WTC11 (cell line): ENCODE data around the gene GABBR2. TPM values are rescaled to one million over a fixed set of nuclear protein-coding genes. Genes with fewer than 3 reads are reported as not detected.

Experiments
- ATAC-seq: fragments of 200-7000 bp; cut with Tn5 transposase; 2 replicates; pipeline ENCODE4 v1.10.0; 2021; ENCODE audit warnings: mild to moderate bottlenecking, moderate library complexity
- CTCF ChIA-PET: fragments of 300-600 bp; sonication (Branson Sonifier 250); formaldehyde crosslinking; loops from one replicate; lab custom pipeline; 2021; ENCODE audit warnings: antibody characterized with exemption; lab: Charles Lee
- POLR2A ChIA-PET: fragments of 350-600 bp; sonication (Branson Sonifier 250); formaldehyde crosslinking; loops from one replicate; lab custom pipeline; 2021; ENCODE audit warnings: antibody characterized with exemption; lab: Charles Lee
- DNase-seq: peaks from one replicate; pipeline ENCODE4 v3.0.0; 2021; ENCODE audit warnings: low spot score
- H3K27ac Mint-ChIP-seq: 2 replicates; pipeline ENCODE4 v1.8.0; 2021; ENCODE audit warnings: mixed read lengths
- H3K27me3 Mint-ChIP-seq: 2 replicates; pipeline ENCODE4 v1.8.0; 2021; ENCODE audit warnings: low read depth, mild to moderate bottlenecking, moderate library complexity, mixed read lengths
- H3K36me3 Mint-ChIP-seq: 2 replicates; pipeline ENCODE4 v1.8.0; 2021; ENCODE audit warnings: mixed read lengths
- H3K4me1 Mint-ChIP-seq: 2 replicates; pipeline ENCODE4 v1.8.0; 2022; ENCODE audit warnings: mixed read lengths
- H3K4me3 Mint-ChIP-seq: 2 replicates; pipeline ENCODE4 v1.8.0; 2021; ENCODE audit warnings: mild to moderate bottlenecking, moderate library complexity, mixed read lengths
- H3K9me3 Mint-ChIP-seq: 2 replicates; pipeline ENCODE4 v1.8.0; 2021; ENCODE audit warnings: mixed read lengths
- CBFB ChIP-seq: sonication (generic); formaldehyde crosslinking; IDR thresholded peaks from 2 replicates; pipeline ENCODE4 v1.8.1; 2022; ENCODE audit warnings: mild to moderate bottlenecking, low read depth, missing genetic modification reagents
- CREB1 ChIP-seq: sonication (generic); formaldehyde crosslinking; IDR thresholded peaks from 2 replicates; pipeline ENCODE4 v1.8.0; 2023; ENCODE audit warnings: mild to moderate bottlenecking, missing genetic modification reagents
- CREM ChIP-seq: sonication (generic); formaldehyde crosslinking; IDR thresholded peaks from 2 replicates; pipeline ENCODE4 v1.8.1; 2022; ENCODE audit warnings: mild to moderate bottlenecking, missing genetic modification reagents, moderate library complexity
- ESRRA ChIP-seq: sonication (generic); formaldehyde crosslinking; IDR thresholded peaks from 2 replicates; pipeline ENCODE4 v1.8.1; 2022; ENCODE audit warnings: mild to moderate bottlenecking, missing genetic modification reagents, borderline replicate concordance
- FOXK1 ChIP-seq: sonication (generic); formaldehyde crosslinking; IDR thresholded peaks from 2 replicates; pipeline ENCODE4 v1.8.0; 2022; ENCODE audit warnings: mild to moderate bottlenecking, moderate library complexity, missing genetic modification reagents
- PRRX2 ChIP-seq: fragments of 250-450 bp; sonication (Bioruptor Pico); IDR thresholded peaks from 2 replicates; pipeline ENCODE4 v1.8.0; 2021; ENCODE audit warnings: mild to moderate bottlenecking
- ZNF121 ChIP-seq: sonication (generic); formaldehyde crosslinking; IDR thresholded peaks from 2 replicates; pipeline ENCODE4 v1.8.0; 2023; ENCODE audit warnings: missing genetic modification reagents
- ZNF219 ChIP-seq: sonication (generic); formaldehyde crosslinking; IDR thresholded peaks from 2 replicates; pipeline ENCODE4 v1.8.0; 2023; ENCODE audit warnings: missing genetic modification reagents, mild to moderate bottlenecking, borderline replicate concordance
- total RNA-seq: library from RNA; stranded (reverse); gene quantifications from 3 replicates; pipeline ENCODE4 v1.2.3, GENCODE V29; 2021
- TF ChIP-seq, protein P1 (sequence below): fragments of 200-600 bp; IDR thresholded peaks from 2 replicates; pipeline ENCODE4 v1.8.0; 2022; ENCODE audit warnings: antibody characterized with exemption
- TF ChIP-seq, protein P2 (sequence below): fragments of 250-450 bp; sonication (Bioruptor Pico); IDR thresholded peaks from 2 replicates; pipeline ENCODE4 v2.1.2; 2022; ENCODE audit warnings: mild to moderate bottlenecking, moderate library complexity
- TF ChIP-seq, protein P3 (sequence below): sonication (generic); formaldehyde crosslinking; IDR thresholded peaks from 2 replicates; pipeline ENCODE4 v1.8.1; 2023; ENCODE audit warnings: mild to moderate bottlenecking, moderate library complexity, missing genetic modification reagents
- TF ChIP-seq, protein P4 (sequence below): sonication (generic); formaldehyde crosslinking; conservative IDR thresholded peaks from 2 replicates; pipeline ENCODE4 v1.8.1; 2023; ENCODE audit warnings: mild to moderate bottlenecking, low read depth, missing genetic modification reagents, moderate library complexity
- TF ChIP-seq, protein P5 (sequence below): sonication (generic); formaldehyde crosslinking; IDR thresholded peaks from 2 replicates; pipeline ENCODE4 v1.8.0; 2022; ENCODE audit warnings: mild to moderate bottlenecking, missing genetic modification reagents
- TF ChIP-seq, protein P6 (sequence below): sonication (generic); formaldehyde crosslinking; IDR thresholded peaks from 2 replicates; pipeline ENCODE4 v1.8.1; 2022; ENCODE audit warnings: missing genetic modification reagents, borderline replicate concordance
- TF ChIP-seq, protein P7 (sequence below): sonication (generic); formaldehyde crosslinking; IDR thresholded peaks from 2 replicates; pipeline ENCODE4 v1.8.0; 2022; ENCODE audit warnings: mild to moderate bottlenecking, missing genetic modification reagents

Gene GABBR2
- total RNA-seq, 1 experiment from 2014 or later = 0.92 TPM

DNA sequence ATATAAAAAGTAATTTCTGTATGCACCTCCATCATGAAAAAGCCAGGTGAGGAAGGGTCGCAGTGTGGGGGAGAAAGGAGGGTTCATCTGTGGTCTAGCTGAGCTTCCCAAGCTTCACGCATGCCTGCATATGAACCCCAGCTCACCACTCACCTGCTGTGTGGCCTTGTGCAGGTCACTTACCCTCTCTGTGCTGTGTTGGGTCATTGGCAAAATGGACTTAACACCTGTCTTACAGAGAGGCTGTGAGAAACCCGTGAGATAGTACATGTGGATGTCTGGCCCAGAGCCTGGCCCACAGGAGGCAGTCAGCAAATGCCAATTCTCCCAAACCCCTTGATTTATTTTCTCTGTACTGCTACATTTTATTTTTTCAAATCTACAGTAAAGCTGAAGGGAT is 88.9 kb downstream of the GABBR2 start (continued):
- no peak for TF ChIP-seq ZNF219
- TF ChIP-seq, protein P1, sequence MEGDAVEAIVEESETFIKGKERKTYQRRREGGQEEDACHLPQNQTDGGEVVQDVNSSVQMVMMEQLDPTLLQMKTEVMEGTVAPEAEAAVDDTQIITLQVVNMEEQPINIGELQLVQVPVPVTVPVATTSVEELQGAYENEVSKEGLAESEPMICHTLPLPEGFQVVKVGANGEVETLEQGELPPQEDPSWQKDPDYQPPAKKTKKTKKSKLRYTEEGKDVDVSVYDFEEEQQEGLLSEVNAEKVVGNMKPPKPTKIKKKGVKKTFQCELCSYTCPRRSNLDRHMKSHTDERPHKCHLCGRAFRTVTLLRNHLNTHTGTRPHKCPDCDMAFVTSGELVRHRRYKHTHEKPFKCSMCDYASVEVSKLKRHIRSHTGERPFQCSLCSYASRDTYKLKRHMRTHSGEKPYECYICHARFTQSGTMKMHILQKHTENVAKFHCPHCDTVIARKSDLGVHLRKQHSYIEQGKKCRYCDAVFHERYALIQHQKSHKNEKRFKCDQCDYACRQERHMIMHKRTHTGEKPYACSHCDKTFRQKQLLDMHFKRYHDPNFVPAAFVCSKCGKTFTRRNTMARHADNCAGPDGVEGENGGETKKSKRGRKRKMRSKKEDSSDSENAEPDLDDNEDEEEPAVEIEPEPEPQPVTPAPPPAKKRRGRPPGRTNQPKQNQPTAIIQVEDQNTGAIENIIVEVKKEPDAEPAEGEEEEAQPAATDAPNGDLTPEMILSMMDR = no peak
- TF ChIP-seq CREM (CRISPR knock-in tag) = no peak
- no peak for TF ChIP-seq CBFB (CRISPR knock-in tag)
- no peak for TF ChIP-seq CREB1 (CRISPR knock-in tag)
- TF ChIP-seq, protein P2, sequence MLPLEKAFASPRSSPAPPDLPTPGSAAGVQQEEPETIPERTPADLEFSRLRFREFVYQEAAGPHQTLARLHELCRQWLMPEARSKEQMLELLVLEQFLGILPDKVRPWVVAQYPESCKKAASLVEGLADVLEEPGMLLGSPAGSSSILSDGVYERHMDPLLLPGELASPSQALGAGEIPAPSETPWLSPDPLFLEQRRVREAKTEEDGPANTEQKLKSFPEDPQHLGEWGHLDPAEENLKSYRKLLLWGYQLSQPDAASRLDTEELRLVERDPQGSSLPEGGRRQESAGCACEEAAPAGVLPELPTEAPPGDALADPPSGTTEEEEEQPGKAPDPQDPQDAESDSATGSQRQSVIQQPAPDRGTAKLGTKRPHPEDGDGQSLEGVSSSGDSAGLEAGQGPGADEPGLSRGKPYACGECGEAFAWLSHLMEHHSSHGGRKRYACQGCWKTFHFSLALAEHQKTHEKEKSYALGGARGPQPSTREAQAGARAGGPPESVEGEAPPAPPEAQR = no peak

DNA sequence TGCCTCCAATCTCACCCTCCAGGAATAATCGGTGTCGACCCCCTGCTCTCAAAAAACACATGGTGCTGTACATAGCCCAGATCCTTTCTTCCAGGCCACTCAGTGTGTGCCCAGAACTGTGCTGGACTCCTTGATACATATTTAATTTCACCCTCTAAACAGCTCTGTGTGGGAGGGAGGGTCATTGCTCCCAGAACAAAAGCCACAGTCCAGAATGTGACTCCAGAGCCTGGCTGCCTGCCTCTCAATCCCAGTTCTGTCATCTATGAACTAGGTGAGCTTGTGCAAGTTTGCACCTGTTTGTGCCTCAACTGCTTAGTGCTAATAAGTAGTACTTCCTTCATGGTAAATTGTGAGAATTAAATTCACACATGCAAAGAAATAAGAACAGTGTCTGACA is 93.1 kb downstream of the GABBR2 start:
- Mint-ChIP-seq H3K4me1 (no peaks in the 10 kb centered on the region), H3K4me3 (no peak overlapping the region), H3K36me3 (no peaks in the 10 kb centered on the region)
- no peak for DNase-seq
- POLR2A ChIA-PET = no interaction called here
- TF ChIP-seq, protein P3, sequence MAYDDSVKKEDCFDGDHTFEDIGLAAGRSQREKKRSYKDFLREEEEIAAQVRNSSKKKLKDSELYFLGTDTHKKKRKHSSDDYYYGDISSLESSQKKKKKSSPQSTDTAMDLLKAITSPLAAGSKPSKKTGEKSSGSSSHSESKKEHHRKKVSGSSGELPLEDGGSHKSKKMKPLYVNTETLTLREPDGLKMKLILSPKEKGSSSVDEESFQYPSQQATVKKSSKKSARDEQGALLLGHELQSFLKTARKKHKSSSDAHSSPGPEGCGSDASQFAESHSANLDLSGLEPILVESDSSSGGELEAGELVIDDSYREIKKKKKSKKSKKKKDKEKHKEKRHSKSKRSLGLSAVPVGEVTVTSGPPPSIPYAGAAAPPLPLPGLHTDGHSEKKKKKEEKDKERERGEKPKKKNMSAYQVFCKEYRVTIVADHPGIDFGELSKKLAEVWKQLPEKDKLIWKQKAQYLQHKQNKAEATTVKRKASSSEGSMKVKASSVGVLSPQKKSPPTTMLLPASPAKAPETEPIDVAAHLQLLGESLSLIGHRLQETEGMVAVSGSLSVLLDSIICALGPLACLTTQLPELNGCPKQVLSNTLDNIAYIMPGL (CRISPR knock-in tag) = no peak
- no peak for TF ChIP-seq ZNF121 (CRISPR knock-in tag)
- TF ChIP-seq, protein P4, sequence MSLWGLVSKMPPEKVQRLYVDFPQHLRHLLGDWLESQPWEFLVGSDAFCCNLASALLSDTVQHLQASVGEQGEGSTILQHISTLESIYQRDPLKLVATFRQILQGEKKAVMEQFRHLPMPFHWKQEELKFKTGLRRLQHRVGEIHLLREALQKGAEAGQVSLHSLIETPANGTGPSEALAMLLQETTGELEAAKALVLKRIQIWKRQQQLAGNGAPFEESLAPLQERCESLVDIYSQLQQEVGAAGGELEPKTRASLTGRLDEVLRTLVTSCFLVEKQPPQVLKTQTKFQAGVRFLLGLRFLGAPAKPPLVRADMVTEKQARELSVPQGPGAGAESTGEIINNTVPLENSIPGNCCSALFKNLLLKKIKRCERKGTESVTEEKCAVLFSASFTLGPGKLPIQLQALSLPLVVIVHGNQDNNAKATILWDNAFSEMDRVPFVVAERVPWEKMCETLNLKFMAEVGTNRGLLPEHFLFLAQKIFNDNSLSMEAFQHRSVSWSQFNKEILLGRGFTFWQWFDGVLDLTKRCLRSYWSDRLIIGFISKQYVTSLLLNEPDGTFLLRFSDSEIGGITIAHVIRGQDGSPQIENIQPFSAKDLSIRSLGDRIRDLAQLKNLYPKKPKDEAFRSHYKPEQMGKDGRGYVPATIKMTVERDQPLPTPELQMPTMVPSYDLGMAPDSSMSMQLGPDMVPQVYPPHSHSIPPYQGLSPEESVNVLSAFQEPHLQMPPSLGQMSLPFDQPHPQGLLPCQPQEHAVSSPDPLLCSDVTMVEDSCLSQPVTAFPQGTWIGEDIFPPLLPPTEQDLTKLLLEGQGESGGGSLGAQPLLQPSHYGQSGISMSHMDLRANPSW (CRISPR knock-in tag) = no peak
- TF ChIP-seq, protein P5, sequence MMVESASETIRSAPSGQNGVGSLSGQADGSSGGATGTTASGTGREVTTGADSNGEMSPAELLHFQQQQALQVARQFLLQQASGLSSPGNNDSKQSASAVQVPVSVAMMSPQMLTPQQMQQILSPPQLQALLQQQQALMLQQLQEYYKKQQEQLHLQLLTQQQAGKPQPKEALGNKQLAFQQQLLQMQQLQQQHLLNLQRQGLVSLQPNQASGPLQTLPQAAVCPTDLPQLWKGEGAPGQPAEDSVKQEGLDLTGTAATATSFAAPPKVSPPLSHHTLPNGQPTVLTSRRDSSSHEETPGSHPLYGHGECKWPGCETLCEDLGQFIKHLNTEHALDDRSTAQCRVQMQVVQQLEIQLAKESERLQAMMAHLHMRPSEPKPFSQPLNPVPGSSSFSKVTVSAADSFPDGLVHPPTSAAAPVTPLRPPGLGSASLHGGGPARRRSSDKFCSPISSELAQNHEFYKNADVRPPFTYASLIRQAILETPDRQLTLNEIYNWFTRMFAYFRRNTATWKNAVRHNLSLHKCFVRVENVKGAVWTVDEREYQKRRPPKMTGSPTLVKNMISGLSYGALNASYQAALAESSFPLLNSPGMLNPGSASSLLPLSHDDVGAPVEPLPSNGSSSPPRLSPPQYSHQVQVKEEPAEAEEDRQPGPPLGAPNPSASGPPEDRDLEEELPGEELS (CRISPR knock-in tag) = no peak
- TF ChIP-seq, all 79 proteins: peak for 0
- H3K27ac Mint-ChIP-seq = no peak overlapping the region
- no peaks in the 10 kb centered on the region; the same call in 1 of the 2 replicates for H3K27me3 Mint-ChIP-seq
- no peaks in the 10 kb centered on the region for H3K9me3 Mint-ChIP-seq
- CTCF ChIA-PET = interaction anchor here (1.5 kb wide), 1 partner anchor 27 kb away, joined by 4 read pairs; no protein-coding TSS in a partner anchor
- ATAC-seq = no peak

DNA sequence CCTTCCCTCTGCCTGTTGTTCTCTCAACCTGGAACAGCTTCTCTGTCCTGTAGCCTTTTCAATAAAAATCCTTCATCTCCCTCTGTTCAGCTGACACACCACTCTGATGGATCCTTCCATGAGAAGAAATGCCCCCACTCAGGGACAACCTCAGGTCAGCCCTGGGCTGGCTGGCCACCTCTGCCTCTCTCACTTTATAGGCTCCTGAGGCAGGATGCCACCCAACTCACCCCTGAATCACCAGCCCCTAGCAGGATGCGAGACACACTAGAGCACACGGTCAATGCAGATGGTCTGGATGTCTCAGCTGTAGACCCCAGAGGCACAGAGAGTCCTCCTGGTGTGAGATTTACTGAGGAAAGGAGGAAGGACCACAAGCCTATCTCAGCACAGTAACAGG is 93.8 kb downstream of the GABBR2 start:
- no peak for TF ChIP-seq PRRX2
- TF ChIP-seq ESRRA (CRISPR knock-in tag) = no peak
- TF ChIP-seq, protein P6, sequence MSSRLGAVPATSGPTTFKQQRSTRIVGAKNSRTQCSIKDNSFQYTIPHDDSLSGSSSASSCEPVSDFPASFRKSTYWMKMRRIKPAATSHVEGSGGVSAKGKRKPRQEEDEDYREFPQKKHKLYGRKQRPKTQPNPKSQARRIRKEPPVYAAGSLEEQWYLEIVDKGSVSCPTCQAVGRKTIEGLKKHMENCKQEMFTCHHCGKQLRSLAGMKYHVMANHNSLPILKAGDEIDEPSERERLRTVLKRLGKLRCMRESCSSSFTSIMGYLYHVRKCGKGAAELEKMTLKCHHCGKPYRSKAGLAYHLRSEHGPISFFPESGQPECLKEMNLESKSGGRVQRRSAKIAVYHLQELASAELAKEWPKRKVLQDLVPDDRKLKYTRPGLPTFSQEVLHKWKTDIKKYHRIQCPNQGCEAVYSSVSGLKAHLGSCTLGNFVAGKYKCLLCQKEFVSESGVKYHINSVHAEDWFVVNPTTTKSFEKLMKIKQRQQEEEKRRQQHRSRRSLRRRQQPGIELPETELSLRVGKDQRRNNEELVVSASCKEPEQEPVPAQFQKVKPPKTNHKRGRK (CRISPR knock-in tag) = no peak
- no peak for TF ChIP-seq FOXK1 (CRISPR knock-in tag)
- TF ChIP-seq, protein P7, sequence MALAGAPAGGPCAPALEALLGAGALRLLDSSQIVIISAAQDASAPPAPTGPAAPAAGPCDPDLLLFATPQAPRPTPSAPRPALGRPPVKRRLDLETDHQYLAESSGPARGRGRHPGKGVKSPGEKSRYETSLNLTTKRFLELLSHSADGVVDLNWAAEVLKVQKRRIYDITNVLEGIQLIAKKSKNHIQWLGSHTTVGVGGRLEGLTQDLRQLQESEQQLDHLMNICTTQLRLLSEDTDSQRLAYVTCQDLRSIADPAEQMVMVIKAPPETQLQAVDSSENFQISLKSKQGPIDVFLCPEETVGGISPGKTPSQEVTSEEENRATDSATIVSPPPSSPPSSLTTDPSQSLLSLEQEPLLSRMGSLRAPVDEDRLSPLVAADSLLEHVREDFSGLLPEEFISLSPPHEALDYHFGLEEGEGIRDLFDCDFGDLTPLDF (CRISPR knock-in tag) = no peak
- TF ChIP-seq, all 79 proteins: peak for 0
- Mint-ChIP-seq H3K9me3 (no peaks in the 10 kb centered on the region), H3K4me3 (no peak overlapping the region), H3K27me3 (no peaks in the 10 kb centered on the region; the same call in 1 of the 2 replicates), H3K27ac (no peak overlapping the region), H3K36me3 (no peaks in the 10 kb centered on the region), H3K4me1 (peaks cover 4% of the 10 kb centered on the region; the same call in 1 of the 2 replicates)
- DNase-seq (no peak), ATAC-seq (no peak)
- ChIA-PET CTCF (interaction anchor here (1.5 kb wide), 1 partner anchor 28 kb away, joined by 4 read pairs; no protein-coding TSS in a partner anchor), POLR2A (no interaction called here)
